ENCODE measurements around the gene ST6GALNAC3. TPM values are rescaled to one million over a fixed set of nuclear protein-coding genes. Genes with fewer than 3 reads are reported as not detected.

The ST6GALNAC3 gene
- total RNA-seq, 1 donor from 2014 or later = 22.0 TPM

DNA sequence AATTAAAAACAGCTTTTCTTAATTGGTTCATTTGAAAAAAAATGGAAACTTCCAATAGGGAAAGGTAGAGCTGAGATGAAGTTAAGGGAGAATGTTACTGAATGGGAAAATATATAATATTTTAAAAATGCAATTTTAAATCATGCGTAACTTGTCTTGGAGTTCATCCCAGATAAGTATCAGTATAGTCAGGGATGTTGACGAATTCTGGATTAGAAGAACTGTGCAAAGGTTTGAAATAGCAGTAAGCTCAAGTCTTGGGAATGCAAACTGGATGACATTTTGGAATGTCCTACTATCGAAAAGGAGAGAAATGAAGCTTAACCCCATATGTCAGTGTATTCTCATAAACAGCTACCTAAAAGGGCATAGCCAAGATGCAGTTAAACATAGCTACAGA is 4.0 kb upstream of the ST6GALNAC3 start:
- DNase-seq (ENCODE audit: low read depth, low spot score) = no peak
- no peaks in the 10 kb centered on the region for H3K9me3 Mint-ChIP-seq
- TF ChIP-seq, protein P1, sequence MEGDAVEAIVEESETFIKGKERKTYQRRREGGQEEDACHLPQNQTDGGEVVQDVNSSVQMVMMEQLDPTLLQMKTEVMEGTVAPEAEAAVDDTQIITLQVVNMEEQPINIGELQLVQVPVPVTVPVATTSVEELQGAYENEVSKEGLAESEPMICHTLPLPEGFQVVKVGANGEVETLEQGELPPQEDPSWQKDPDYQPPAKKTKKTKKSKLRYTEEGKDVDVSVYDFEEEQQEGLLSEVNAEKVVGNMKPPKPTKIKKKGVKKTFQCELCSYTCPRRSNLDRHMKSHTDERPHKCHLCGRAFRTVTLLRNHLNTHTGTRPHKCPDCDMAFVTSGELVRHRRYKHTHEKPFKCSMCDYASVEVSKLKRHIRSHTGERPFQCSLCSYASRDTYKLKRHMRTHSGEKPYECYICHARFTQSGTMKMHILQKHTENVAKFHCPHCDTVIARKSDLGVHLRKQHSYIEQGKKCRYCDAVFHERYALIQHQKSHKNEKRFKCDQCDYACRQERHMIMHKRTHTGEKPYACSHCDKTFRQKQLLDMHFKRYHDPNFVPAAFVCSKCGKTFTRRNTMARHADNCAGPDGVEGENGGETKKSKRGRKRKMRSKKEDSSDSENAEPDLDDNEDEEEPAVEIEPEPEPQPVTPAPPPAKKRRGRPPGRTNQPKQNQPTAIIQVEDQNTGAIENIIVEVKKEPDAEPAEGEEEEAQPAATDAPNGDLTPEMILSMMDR (conservative IDR thresholded peaks at IDR 0.05) = no peak
- no peak overlapping the region for H3K27ac Mint-ChIP-seq (ENCODE audit: unreplicated experiment)
- no peaks in the 10 kb centered on the region for H3K27me3 Mint-ChIP-seq (ENCODE audit: low read depth)
- no peaks in the 10 kb centered on the region for H3K36me3 Mint-ChIP-seq (ENCODE audit: low read depth)
- no peak overlapping the region for H3K4me3 Mint-ChIP-seq
- H3K4me1 Mint-ChIP-seq = peaks cover 13% of the 10 kb centered on the region

DNA sequence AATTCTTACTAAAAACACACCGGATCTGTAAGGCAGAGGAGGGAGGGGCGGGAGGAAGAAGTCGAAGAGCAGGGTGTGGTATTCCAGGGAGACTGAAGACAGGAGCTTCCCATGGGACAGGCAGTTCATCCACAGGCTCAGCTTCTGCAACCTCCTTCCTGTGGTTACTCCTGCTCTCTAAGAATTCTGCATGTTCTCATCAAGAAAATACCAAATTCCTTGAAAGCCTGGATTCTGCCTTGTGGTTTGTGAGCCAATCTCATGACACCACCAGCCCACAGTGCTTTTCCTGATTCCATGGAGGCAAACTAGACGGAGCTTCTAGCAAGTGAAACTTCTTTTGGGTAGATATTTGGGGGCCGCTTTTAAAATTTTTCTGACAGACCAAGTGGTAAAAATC is 1.1 kb upstream of the ST6GALNAC3 start:
- H3K9me3 Mint-ChIP-seq = no peaks in the 10 kb centered on the region
- H3K4me1 Mint-ChIP-seq = peaks cover 22% of the 10 kb centered on the region
- H3K27me3 Mint-ChIP-seq (ENCODE audit: low read depth) = no peaks in the 10 kb centered on the region
- no peaks in the 10 kb centered on the region for H3K36me3 Mint-ChIP-seq (ENCODE audit: low read depth)
- DNase-seq (ENCODE audit: low read depth, low spot score) = no peak
- H3K4me3 Mint-ChIP-seq = peak overlapping the region; percentile 76
- no peak overlapping the region for H3K27ac Mint-ChIP-seq (ENCODE audit: unreplicated experiment)
- TF ChIP-seq, protein P1 (conservative IDR thresholded peaks at IDR 0.05) = no peak

DNA sequence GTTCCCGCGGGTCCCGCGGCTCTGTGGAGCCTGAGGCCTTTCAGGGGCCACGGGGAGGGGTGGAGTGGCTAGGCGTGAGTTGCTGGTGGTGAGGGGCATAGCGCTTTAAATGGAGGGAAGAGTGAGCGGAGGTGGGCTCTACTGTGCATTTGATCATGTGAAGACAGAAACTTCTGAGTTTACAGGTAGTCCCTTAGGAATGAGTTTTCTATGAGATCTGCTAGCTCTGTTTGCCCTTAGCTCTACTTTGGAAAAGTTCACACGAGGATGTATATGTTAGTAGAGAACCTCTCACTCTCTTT is 593 bp downstream of the ST6GALNAC3 start:
- no peak for DNase-seq (ENCODE audit: low read depth, low spot score)
- Mint-ChIP-seq H3K27ac (ENCODE audit: unreplicated experiment) (peak overlapping the region; percentile 63), H3K27me3 (ENCODE audit: low read depth) (no peaks in the 10 kb centered on the region), H3K9me3 (no peaks in the 10 kb centered on the region), H3K4me1 (peaks cover 28% of the 10 kb centered on the region), H3K4me3 (peak overlapping the region; percentile 93), H3K36me3 (ENCODE audit: low read depth) (no peaks in the 10 kb centered on the region)
- TF ChIP-seq, protein P1 (conservative IDR thresholded peaks at IDR 0.05) = no peak

DNA sequence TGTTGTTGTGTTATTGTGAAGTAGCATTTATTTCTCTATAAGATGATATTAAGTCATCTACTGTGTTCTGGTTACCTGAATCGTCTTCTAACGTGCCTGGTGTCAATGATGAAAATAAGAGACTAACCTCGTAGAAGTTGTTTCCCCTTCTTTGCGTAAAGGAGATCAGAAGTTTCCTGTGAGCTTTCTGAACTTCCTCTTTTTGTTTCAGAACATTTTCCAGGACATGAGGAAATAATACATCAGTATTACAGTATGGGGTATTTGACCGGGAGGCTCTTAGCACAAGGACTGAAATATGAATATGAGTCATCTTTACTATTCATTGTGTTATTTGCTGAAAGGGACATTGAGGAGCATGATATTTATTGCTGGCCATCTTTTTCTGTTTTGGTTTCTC is 1.3 kb downstream of the ST6GALNAC3 start:
- Mint-ChIP-seq H3K36me3 (ENCODE audit: low read depth) (no peaks in the 10 kb centered on the region), H3K4me3 (peak overlapping the region; percentile 93), H3K4me1 (peaks cover 33% of the 10 kb centered on the region), H3K27me3 (ENCODE audit: low read depth) (no peaks in the 10 kb centered on the region), H3K27ac (ENCODE audit: unreplicated experiment) (no peak overlapping the region), H3K9me3 (no peaks in the 10 kb centered on the region)
- TF ChIP-seq, protein P1 (conservative IDR thresholded peaks at IDR 0.05) = no peak
- DNase-seq (ENCODE audit: low read depth, low spot score) = no peak

DNA sequence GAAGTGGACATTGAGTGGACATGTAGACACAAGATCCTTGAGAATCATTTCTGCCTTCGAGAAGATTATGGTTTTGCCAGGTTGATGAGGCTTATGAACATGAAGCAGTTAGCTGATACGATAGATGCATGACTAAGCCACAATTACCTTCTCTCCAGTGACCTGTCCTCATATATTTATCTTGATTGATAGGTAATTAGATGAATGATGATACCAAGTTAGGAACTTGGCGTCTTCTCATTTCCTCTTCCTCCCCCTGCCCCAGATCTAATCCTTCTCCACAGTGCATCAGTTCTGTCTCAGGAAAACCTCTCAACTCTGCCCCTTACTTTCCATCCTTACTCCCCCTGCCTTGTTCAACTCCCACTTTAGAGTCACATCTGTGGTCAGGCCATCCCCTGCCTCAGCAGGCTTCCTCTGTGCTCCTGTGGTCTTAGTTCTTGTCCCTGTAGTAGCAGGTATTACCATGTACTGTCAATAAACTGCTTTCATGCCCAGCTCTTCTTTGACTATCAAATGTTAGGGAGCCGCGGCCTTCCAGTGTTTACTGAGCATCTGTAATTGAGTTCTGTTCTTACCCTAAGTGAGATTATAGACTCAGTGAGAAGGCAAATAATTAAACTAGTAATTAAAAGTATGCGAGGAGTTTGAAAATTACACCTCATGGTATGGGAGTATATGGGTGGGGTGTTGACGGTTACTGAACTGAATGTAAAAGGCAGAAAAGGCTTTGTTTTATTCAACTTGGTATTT is 5.1 kb downstream of the ST6GALNAC3 start:
- H3K4me3 Mint-ChIP-seq = no peak overlapping the region
- TF ChIP-seq, protein P1 (conservative IDR thresholded peaks at IDR 0.05) = no peak
- H3K27me3 Mint-ChIP-seq (ENCODE audit: low read depth) = no peaks in the 10 kb centered on the region
- no peak for DNase-seq (ENCODE audit: low read depth, low spot score)
- H3K27ac Mint-ChIP-seq (ENCODE audit: unreplicated experiment) = no peak overlapping the region
- no peaks in the 10 kb centered on the region for H3K9me3 Mint-ChIP-seq
- H3K36me3 Mint-ChIP-seq (ENCODE audit: low read depth) = no peaks in the 10 kb centered on the region
- H3K4me1 Mint-ChIP-seq = peaks cover 50% of the 10 kb centered on the region

Measured in neural crest cell (in vitro differentiated cells).